IMR-90 (cell line): ENCODE data around the gene ZNF621. TPM values are rescaled to one million over a fixed set of nuclear protein-coding genes. Genes with fewer than 3 reads are reported as not detected.
A peak's percentile ranks its signal among the peaks of the same experiment; 100 is the strongest.

ENCODE experiments used
- ATAC-seq: fragments of 200-7000 bp; cut with Tn5 transposase; 2 replicates; pipeline ENCODE4 v1.9.1; 2020; ENCODE audit warnings: low read depth, mild to moderate bottlenecking, moderate library complexity
- BruUV-seq: library from RNA; stranded (reverse); fragments of 400-500 nt; replicated peaks from 2 replicates; lab custom pipeline; 2021; lab: Mats Ljungman, UMichigan
- CTCF ChIA-PET: fragments of 300-600 bp; formaldehyde crosslinking; extraction: SDS; loops from one replicate; lab custom pipeline; 2021; ENCODE audit warnings: antibody characterized with exemption; lab: Yijun Ruan, JAX
- POLR2A ChIA-PET: fragments of 300-600 bp; sonication (Branson Sonifier 250); formaldehyde crosslinking; loops from one replicate; lab custom pipeline; 2022; ENCODE audit warnings: antibody characterized with exemption; ENCODE audit not compliant: unreplicated experiment; lab: Charles Lee
- DNase-seq: peaks from one replicate; pipeline ENCODE4 v3.0.0; 2013
- H2AFZ ChIP-seq: replicated peaks from 2 replicates; pipeline ENCODE3; 2013; ENCODE audit warnings: low read length, mild to moderate bottlenecking; ENCODE audit not compliant: poor library complexity
- H2AK5ac ChIP-seq: 2 replicates; pipeline ENCODE4 v1.6.1; 2013; ENCODE audit warnings: low read depth, low read length, inconsistent platforms
- H2AK9ac ChIP-seq: replicated peaks from 2 replicates; pipeline ENCODE3; 2013; ENCODE audit warnings: mild to moderate bottlenecking, low read depth, low read length, moderate library complexity; ENCODE audit not compliant: poor library complexity
- H2BK120ac ChIP-seq: 2 replicates; pipeline ENCODE4 v1.6.1; 2013; ENCODE audit warnings: low read depth, low read length, inconsistent platforms
- H2BK15ac ChIP-seq: 3 replicates; pipeline ENCODE4 v1.6.1; 2013; ENCODE audit warnings: low read depth, low read length, inconsistent platforms
- H2BK20ac ChIP-seq: 2 replicates; pipeline ENCODE4 v1.6.1; 2013; ENCODE audit warnings: low read depth, mild to moderate bottlenecking, inconsistent platforms, low read length, moderate library complexity
- H2BK5ac ChIP-seq: 2 replicates; pipeline ENCODE4 v1.6.1; 2013; ENCODE audit warnings: mild to moderate bottlenecking, low read depth, low read length, inconsistent platforms; ENCODE audit not compliant: poor library complexity, severe bottlenecking
- H3K14ac ChIP-seq: replicated peaks from 2 replicates; pipeline ENCODE4 v1.6.1; 2013; ENCODE audit warnings: low read depth, low read length, inconsistent platforms
- H3K18ac ChIP-seq: 2 replicates; pipeline ENCODE4 v1.6.1; 2013; ENCODE audit warnings: low read depth, low read length, control low read depth
- H3K23ac ChIP-seq: 2 replicates; pipeline ENCODE4 v1.6.1; 2013; ENCODE audit warnings: low read depth, low read length, inconsistent platforms
- H3K27ac ChIP-seq: 2 replicates; pipeline ENCODE4 v1.5.1; 2013; ENCODE audit warnings: mild to moderate bottlenecking, control low read depth, low read length; ENCODE audit not compliant: insufficient read depth
- H3K27me3 ChIP-seq: 2 replicates; pipeline ENCODE4 v1.6.1; 2013; ENCODE audit warnings: low read length; ENCODE audit not compliant: control insufficient read depth, insufficient read depth
- H3K36me3 ChIP-seq: 2 replicates; pipeline ENCODE4 v1.6.1; 2013; ENCODE audit warnings: low read length, mixed read lengths; ENCODE audit not compliant: control insufficient read depth, insufficient read depth
- H3K4ac ChIP-seq: 2 replicates; pipeline ENCODE4 v1.6.1; 2013; ENCODE audit warnings: low read depth, low read length, inconsistent platforms
- H3K4me1 ChIP-seq: 2 replicates; pipeline ENCODE4 v1.6.1; 2013; ENCODE audit warnings: low read length, mixed read lengths; ENCODE audit not compliant: control insufficient read depth, insufficient read depth
- H3K4me2 ChIP-seq: 2 replicates; pipeline ENCODE4 v1.6.1; 2013; ENCODE audit warnings: low read depth, mild to moderate bottlenecking, control low read depth, low read length, moderate library complexity
- H3K4me3 ChIP-seq: 2 replicates; pipeline ENCODE4 v1.5.1; 2013; ENCODE audit warnings: low read depth, mild to moderate bottlenecking, control low read depth, low read length, moderate library complexity; ENCODE audit not compliant: insufficient read depth
- H3K56ac ChIP-seq: 2 replicates; pipeline ENCODE4 v1.6.1; 2013; ENCODE audit warnings: low read length, inconsistent platforms; ENCODE audit not compliant: insufficient read depth; ENCODE audit errors: extremely low read depth
- H3K79me1 ChIP-seq, 2 experiments: 2 replicates each; pipeline ENCODE4 v1.6.1; 2013; ENCODE audit warnings: low read length in 2 of 2, inconsistent platforms in 1 of 2, low read depth in 1 of 2
- H3K9ac ChIP-seq: 2 replicates; pipeline ENCODE4 v1.6.1; 2013; ENCODE audit warnings: low read depth, low read length, control low read depth
- H3K9me1 ChIP-seq: 2 replicates; pipeline ENCODE4 v1.6.1; 2013; ENCODE audit warnings: low read length, inconsistent platforms; ENCODE audit not compliant: insufficient read depth
- H3K9me3 ChIP-seq: 2 replicates; pipeline ENCODE4 v1.6.1; 2013; ENCODE audit warnings: low read length; ENCODE audit not compliant: control insufficient read depth, insufficient read depth
- H4K20me1 ChIP-seq: 2 replicates; pipeline ENCODE4 v1.6.1; 2013; ENCODE audit warnings: low read length, inconsistent platforms; ENCODE audit not compliant: insufficient read depth
- H4K5ac ChIP-seq: 2 replicates; pipeline ENCODE4 v1.6.1; 2013; ENCODE audit warnings: mild to moderate bottlenecking, low read depth, low read length, control low read depth
- H4K8ac ChIP-seq, 2 experiments: 2 replicates each; pipeline ENCODE4 v1.6.1; 2013; ENCODE audit warnings: low read depth in 2 of 2, low read length in 2 of 2, control low read depth in 1 of 2, inconsistent platforms in 1 of 2
- H4K91ac ChIP-seq: 2 replicates; pipeline ENCODE4 v1.6.1; 2013; ENCODE audit warnings: low read depth, low read length, inconsistent platforms; ENCODE audit not compliant: insufficient read depth
- MAZ ChIP-seq: IDR thresholded peaks from 2 replicates; pipeline ENCODE4 v1.6.1; 2012; ENCODE audit warnings: low read depth, mild to moderate bottlenecking, low read length, improper control_type of control experiment, moderate library complexity, borderline replicate concordance
- NFE2L2 ChIP-seq: fragments of 150-350 bp; IDR thresholded peaks from 2 replicates; pipeline ENCODE4 v1.6.1; 2016; ENCODE audit warnings: low read depth, mild to moderate bottlenecking, low read length
- RAD21 ChIP-seq: IDR thresholded peaks from 2 replicates; pipeline ENCODE4 v1.6.1; 2012; ENCODE audit warnings: low read length, improper control_type of control experiment
- SMC3 ChIP-seq: fragments of 150-350 bp; IDR thresholded peaks from 2 replicates; pipeline ENCODE4 v1.6.1; 2016; ENCODE audit warnings: low read depth, mild to moderate bottlenecking, antibody characterized with exemption, low read length, moderate library complexity
- WGBS, 2 experiments: methylation state at CpG; one replicate each; pipeline versions ENCODE4 v1.1.5 to v1.1.7; 2013; ENCODE audit warnings: missing lambda C conversion rate in 2 of 2; ENCODE audit not compliant: insufficient read length in 1 of 2; ENCODE audit errors: extremely low coverage in 2 of 2; 5-methylcytosine and 5-hydroxymethylcytosine counted together
- dilution Hi-C: fragments of 300-500 bp; cut with HindIII; formaldehyde crosslinking; loops from one replicate; pipeline ENCODE4 v1.14.3; 2018; ENCODE audit warnings: low sequenced_read_pairs; ENCODE audit not compliant: unreplicated experiment
- in situ Hi-C: fragments of 300-500 bp; cut with MboI; formaldehyde crosslinking; loops from 3 replicates; pipeline ENCODE4 v1.14.3; 2019; ENCODE audit warnings: low sequenced_read_pairs, inconsistent platforms, mixed read lengths
- intact Hi-C: fragments of 100-400 bp; cut with micrococcal nuclease; formaldehyde crosslinking; loops from 2 replicates; pipeline ENCODE4 v1.10.0; 2022
- polyA plus RNA-seq, 3 experiments: library from polyadenylated mRNA; depleted of rRNA; stranded (reverse); fragments of >200 nt; gene quantifications; 2 replicates each; pipeline ENCODE4 v1.2.3, GENCODE V29; 2012; ENCODE audit warnings: low replicate concordance in 1 of 3
- total RNA-seq: library from RNA; depleted of rRNA; stranded (reverse); fragments of >200 nt; gene quantifications from 2 replicates; pipeline ENCODE4 v1.2.3, GENCODE V29; 2012
- TF ChIP-seq, protein P1 (sequence below): fragments of 150-350 bp; IDR thresholded peaks from 2 replicates; pipeline ENCODE4 v1.6.1; 2017; ENCODE audit warnings: mild to moderate bottlenecking, antibody characterized with exemption, low read length, low read depth
- TF ChIP-seq, protein P2 (sequence below): conservative IDR thresholded peaks from 2 replicates; pipeline ENCODE4 v1.5.1; 2012; ENCODE audit warnings: mild to moderate bottlenecking, low read depth, low read length, improper control_type of control experiment

ZNF621 gene
- total and polyA plus RNA-seq, 2 of the 4 experiments (the other 2 are of a cell fraction) = 7.3 to 8.3 TPM

DNA sequence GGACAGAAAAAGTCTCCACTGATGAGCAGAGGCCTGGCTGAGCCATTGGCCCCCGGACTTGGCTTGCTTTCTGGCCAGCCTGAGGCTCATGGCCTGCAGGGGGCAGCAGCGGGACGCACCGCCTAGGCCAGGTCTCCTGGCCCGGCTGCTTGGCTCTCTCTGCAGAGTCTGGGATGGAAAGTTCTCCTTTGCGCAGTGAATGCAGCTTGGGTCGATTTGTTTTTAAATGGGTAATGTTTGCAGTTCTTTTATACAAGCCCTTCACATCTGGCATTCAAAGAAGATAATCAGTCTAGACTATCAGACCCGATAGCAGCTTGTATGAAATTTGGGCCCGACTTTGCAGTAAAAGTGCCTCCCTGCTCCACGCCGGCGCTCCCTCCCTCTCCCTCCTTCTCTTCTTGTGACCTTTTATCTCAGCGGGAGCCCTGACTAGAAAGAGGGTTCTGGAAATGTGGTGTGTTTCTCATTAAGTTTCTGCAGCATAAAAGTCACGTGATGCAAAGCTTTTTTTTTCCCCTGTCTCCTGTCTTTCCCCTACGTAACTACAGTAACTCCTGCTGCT, 59.9 kb downstream of the ZNF621 start:
- BruUV-seq = no TSS peak
- peak; percentile 97 for ATAC-seq

More for the DNA sequence above, 59.9 kb downstream of the ZNF621 start:
- H3K27me3 ChIP-seq = peaks cover 11% of the 10 kb centered on the region; the same call in 1 of the 2 replicates
- H3K56ac ChIP-seq = no peak overlapping the region
- in situ Hi-C loops = loop anchor here (5.0 to 25.0 kb wide), 2 partner anchors 247 to 1293 kb away; no protein-coding TSS in a partner anchor
- no peak overlapping the region for H3K23ac ChIP-seq
- intact Hi-C loops = loop anchor here (1.0 to 10.0 kb wide), 4 partner anchors 618 to 1860 kb away; no protein-coding TSS in a partner anchor
- H2BK5ac ChIP-seq = no peak overlapping the region
- no peak overlapping the region for H4K91ac ChIP-seq
- POLR2A ChIA-PET = no interaction called here
- H2BK20ac ChIP-seq = no peak overlapping the region
- H3K9me3 ChIP-seq = no peaks in the 10 kb centered on the region
- H2AK5ac ChIP-seq = no peak overlapping the region
- peak; percentile 65 for DNase-seq
- H3K9ac ChIP-seq = no peak overlapping the region
- H2BK15ac ChIP-seq = no peak overlapping the region
- no peak overlapping the region for H3K27ac ChIP-seq
- 6% methylated on average over 2 of the region's 15 CpGs; no CpG with 5 or more reads in 1 of the 2 experiments for WGBS, 2 experiments
- TF ChIP-seq, protein P1, sequence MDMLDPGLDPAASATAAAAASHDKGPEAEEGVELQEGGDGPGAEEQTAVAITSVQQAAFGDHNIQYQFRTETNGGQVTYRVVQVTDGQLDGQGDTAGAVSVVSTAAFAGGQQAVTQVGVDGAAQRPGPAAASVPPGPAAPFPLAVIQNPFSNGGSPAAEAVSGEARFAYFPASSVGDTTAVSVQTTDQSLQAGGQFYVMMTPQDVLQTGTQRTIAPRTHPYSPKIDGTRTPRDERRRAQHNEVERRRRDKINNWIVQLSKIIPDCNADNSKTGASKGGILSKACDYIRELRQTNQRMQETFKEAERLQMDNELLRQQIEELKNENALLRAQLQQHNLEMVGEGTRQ = peak; percentile 55; the same call in 1 of the 2 replicates
- TF ChIP-seq RAD21 (peak; percentile 74), MAZ (no peak), NFE2L2 (no peak), SMC3 (peak; percentile 75)
- TF ChIP-seq, protein P2, sequence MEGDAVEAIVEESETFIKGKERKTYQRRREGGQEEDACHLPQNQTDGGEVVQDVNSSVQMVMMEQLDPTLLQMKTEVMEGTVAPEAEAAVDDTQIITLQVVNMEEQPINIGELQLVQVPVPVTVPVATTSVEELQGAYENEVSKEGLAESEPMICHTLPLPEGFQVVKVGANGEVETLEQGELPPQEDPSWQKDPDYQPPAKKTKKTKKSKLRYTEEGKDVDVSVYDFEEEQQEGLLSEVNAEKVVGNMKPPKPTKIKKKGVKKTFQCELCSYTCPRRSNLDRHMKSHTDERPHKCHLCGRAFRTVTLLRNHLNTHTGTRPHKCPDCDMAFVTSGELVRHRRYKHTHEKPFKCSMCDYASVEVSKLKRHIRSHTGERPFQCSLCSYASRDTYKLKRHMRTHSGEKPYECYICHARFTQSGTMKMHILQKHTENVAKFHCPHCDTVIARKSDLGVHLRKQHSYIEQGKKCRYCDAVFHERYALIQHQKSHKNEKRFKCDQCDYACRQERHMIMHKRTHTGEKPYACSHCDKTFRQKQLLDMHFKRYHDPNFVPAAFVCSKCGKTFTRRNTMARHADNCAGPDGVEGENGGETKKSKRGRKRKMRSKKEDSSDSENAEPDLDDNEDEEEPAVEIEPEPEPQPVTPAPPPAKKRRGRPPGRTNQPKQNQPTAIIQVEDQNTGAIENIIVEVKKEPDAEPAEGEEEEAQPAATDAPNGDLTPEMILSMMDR = peak; percentile 88
- no peaks in the 10 kb centered on the region for H3K4me1 ChIP-seq
- H2AK9ac ChIP-seq = peak overlapping the region; percentile 48
- H4K5ac ChIP-seq = no peak overlapping the region
- no peak overlapping the region for H3K14ac ChIP-seq
- H3K18ac ChIP-seq = no peak overlapping the region
- no peaks in the 10 kb centered on the region for H4K20me1 ChIP-seq
- CTCF ChIA-PET = interaction anchor here (1.3 to 1.7 kb wide), 3 partner anchors 8 to 1291 kb away, joined by 3 to 7 read pairs (median 6); no protein-coding TSS in a partner anchor
- H3K4ac ChIP-seq = no peak overlapping the region
- peak overlapping the region; percentile 52 for H2AFZ ChIP-seq
- no peak overlapping the region for H3K4me3 ChIP-seq
- no peaks in the 10 kb centered on the region for H3K9me1 ChIP-seq
- dilution Hi-C loops = no loop called here
- no peak overlapping the region for H2BK120ac ChIP-seq
- no peaks in the 10 kb centered on the region for H3K79me1 ChIP-seq
- no peak overlapping the region for H4K8ac ChIP-seq
- H3K36me3 ChIP-seq = no peaks in the 10 kb centered on the region
- H3K4me2 ChIP-seq = no peak overlapping the region; the same call in 1 of the 2 replicates
